Neural cell (in vitro differentiated cells): Measurements from ENCODE around the gene NELL1.

ENCODE experiments used
- CTCF ChIP-seq: fragments of 450-650 bp; IDR thresholded peaks from 2 replicates; pipeline ENCODE4 v1.5.1; 2014; ENCODE audit warnings: antibody characterized with exemption, mild to moderate bottlenecking, moderate library complexity; ENCODE audit not compliant: poor library complexity, severe bottlenecking
- EZH2 ChIP-seq: fragments of 200-600, 300-800 bp; shearing (Covaris generic), sonication (generic); IDR thresholded peaks from 2 replicates; pipeline ENCODE4 v1.6.1; 2014; ENCODE audit warnings: antibody characterized with exemption, low read length, borderline replicate concordance, mild to moderate bottlenecking; ENCODE audit not compliant: insufficient read depth, poor library complexity, severe bottlenecking
- POLR2AphosphoS5 ChIP-seq: IDR thresholded peaks from 2 replicates; pipeline ENCODE4 v1.6.1; 2012
- SMC3 ChIP-seq: fragments of 450-650 bp; conservative IDR thresholded peaks from 2 replicates; pipeline ENCODE4 v1.6.1; 2014; ENCODE audit warnings: antibody characterized with exemption, mild to moderate bottlenecking, moderate library complexity; ENCODE audit not compliant: poor library complexity

GRCh38 chr11:21177379-21177778 lies 508.0 kb downstream of the NELL1 start:
- no peak for TF ChIP-seq CTCF
- no peak for TF ChIP-seq EZH2
- no peak for TF ChIP-seq POLR2AphosphoS5
- no peak for TF ChIP-seq SMC3
